ENCODE measurements around the gene SCUBE1.

- TF ChIP-seq MAX (IDR thresholded peaks at IDR 0.05; ENCODE audit: low read depth, low read length) (no peak), CTCF (IDR thresholded peaks at IDR 0.05; ENCODE audit: low read depth, low read length) (no peak)
These were observed 86.1 kb downstream of the SCUBE1 start for GRCh38 chr22:43256976-43257545.
